Measurements from ENCODE around the gene PPM1A.

PPM1A gene

DNA sequence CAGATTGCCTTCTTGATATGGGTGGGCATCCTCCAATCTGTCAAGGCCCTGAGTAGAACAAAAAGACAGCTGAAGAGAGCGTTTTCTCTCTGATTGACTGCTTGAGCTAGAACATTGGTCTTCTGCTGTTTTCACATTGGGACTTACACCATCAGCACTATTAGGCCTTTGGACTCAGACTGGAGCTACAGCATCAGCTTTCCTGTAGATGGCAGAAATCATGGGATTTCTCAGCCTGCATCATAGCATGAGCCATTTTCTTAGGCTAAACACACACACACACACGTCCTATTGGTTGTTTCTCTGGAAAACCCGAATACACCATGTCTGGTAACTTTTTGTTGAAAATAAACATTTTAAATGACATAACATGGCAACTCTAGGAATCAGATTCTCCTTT lies 15.8 kb upstream of the PPM1A start:
- Histone ChIP-seq H3K36me3 (ENCODE audit: control insufficient read depth in 2 of 2, insufficient read depth in 1 of 2, low read length in 2 of 2) (no peaks in the 10 kb centered on the region), H3K9me3 (ENCODE audit: control insufficient read depth, insufficient read depth, low read depth, low read length) (no peaks in the 10 kb centered on the region), H3K4me3 (ENCODE audit: low read depth, low read length) (no peak overlapping the region), H3K27ac (ENCODE audit: extremely low read depth, low read depth, low read length) (no peak overlapping the region), H3K4me1 (ENCODE audit: control insufficient read depth, insufficient read depth, low read length) (no peaks in the 10 kb centered on the region)
- ChIA-PET CTCF (no interaction called here), POLR2A (interaction anchor here (1.3 kb wide), 1 partner anchor 15 kb away, joined by 4 read pairs; the partner anchor contains the start of gene PPM1A)
- TF ChIP-seq, protein P1, sequence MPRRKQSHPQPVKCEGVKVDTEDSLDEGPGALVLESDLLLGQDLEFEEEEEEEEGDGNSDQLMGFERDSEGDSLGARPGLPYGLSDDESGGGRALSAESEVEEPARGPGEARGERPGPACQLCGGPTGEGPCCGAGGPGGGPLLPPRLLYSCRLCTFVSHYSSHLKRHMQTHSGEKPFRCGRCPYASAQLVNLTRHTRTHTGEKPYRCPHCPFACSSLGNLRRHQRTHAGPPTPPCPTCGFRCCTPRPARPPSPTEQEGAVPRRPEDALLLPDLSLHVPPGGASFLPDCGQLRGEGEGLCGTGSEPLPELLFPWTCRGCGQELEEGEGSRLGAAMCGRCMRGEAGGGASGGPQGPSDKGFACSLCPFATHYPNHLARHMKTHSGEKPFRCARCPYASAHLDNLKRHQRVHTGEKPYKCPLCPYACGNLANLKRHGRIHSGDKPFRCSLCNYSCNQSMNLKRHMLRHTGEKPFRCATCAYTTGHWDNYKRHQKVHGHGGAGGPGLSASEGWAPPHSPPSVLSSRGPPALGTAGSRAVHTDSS (tag by site-specific recombination; IDR thresholded peaks at IDR 0.05): no peak
- TF ChIP-seq ZNF221 (tag by site-specific recombination; IDR thresholded peaks at IDR 0.05; ENCODE audit: borderline replicate concordance) (no peak), ZNF585B (tag by site-specific recombination; IDR thresholded peaks at IDR 0.05) (no peak), HOXD13 (CRISPR knock-in tag; IDR thresholded peaks at IDR 0.05; ENCODE audit: borderline replicate concordance) (no peak), ZNF660 (tag by site-specific recombination; IDR thresholded peaks at IDR 0.05) (no peak), KLF1 (tag by site-specific recombination; IDR thresholded peaks at IDR 0.05) (no peak), ZNF792 (tag by site-specific recombination; IDR thresholded peaks at IDR 0.05) (no peak), ZNF529 (tag by site-specific recombination; IDR thresholded peaks at IDR 0.05; ENCODE audit: insufficient replicate concordance) (no peak), MEIS1 (CRISPR knock-in tag; IDR thresholded peaks at IDR 0.05; ENCODE audit: borderline replicate concordance) (no peak), SP3 (tag by site-specific recombination; IDR thresholded peaks at IDR 0.05) (no peak), ZNF37A (tag by site-specific recombination; IDR thresholded peaks at IDR 0.05) (no peak)
- TF ChIP-seq, protein P2, sequence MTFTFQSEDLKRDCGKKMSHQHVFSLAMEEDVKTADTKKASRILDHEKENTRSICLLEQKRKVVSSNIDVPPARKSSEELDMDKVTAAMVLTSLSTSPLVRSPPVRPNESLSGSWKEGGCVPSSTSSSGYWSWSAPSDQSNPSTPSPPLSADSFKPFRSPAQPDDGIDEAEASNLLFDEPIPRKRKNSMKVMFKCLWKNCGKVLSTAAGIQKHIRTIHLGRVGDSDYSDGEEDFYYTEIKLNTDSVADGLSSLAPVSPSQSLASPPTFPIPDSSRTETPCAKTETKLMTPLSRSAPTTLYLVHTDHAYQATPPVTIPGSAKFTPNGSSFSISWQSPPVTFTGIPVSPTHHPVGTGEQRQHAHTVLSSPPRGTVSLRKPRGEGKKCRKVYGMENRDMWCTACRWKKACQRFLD (tag by site-specific recombination; IDR thresholded peaks at IDR 0.05): no peak
- TF ChIP-seq, protein P3, sequence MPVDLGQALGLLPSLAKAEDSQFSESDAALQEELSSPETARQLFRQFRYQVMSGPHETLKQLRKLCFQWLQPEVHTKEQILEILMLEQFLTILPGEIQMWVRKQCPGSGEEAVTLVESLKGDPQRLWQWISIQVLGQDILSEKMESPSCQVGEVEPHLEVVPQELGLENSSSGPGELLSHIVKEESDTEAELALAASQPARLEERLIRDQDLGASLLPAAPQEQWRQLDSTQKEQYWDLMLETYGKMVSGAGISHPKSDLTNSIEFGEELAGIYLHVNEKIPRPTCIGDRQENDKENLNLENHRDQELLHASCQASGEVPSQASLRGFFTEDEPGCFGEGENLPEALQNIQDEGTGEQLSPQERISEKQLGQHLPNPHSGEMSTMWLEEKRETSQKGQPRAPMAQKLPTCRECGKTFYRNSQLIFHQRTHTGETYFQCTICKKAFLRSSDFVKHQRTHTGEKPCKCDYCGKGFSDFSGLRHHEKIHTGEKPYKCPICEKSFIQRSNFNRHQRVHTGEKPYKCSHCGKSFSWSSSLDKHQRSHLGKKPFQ (tag by site-specific recombination; IDR thresholded peaks at IDR 0.05): no peak
- TF ChIP-seq, protein P4, sequence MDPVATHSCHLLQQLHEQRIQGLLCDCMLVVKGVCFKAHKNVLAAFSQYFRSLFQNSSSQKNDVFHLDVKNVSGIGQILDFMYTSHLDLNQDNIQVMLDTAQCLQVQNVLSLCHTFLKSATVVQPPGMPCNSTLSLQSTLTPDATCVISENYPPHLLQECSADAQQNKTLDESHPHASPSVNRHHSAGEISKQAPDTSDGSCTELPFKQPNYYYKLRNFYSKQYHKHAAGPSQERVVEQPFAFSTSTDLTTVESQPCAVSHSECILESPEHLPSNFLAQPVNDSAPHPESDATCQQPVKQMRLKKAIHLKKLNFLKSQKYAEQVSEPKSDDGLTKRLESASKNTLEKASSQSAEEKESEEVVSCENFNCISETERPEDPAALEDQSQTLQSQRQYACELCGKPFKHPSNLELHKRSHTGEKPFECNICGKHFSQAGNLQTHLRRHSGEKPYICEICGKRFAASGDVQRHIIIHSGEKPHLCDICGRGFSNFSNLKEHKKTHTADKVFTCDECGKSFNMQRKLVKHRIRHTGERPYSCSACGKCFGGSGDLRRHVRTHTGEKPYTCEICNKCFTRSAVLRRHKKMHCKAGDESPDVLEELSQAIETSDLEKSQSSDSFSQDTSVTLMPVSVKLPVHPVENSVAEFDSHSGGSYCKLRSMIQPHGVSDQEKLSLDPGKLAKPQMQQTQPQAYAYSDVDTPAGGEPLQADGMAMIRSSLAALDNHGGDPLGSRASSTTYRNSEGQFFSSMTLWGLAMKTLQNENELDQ (tag by site-specific recombination; IDR thresholded peaks at IDR 0.05; ENCODE audit: low read depth): no peak

DNA sequence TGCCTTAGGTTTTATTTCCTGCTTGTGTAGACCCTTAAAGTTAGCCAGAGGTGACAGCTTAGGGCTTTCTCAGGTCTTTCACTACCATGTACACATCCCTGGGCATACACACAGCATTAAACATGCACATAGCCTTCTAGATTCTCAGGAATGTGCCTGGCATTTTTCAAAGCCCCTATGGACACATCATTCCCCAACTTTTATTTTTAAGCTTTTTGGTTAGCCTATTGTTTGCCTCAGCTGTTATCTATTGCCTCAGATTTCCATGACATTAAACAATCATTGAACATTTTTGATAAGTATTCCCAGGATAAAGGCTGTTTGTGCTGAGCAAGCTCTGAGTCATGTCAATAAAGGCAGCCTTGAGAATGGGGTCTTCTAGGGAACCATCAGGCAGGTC lies 15.1 kb upstream of the PPM1A start:
- no peak overlapping the region for H3K4me3 ChIP-seq (ENCODE audit: low read depth, low read length)
- ChIA-PET CTCF (no interaction called here), POLR2A (interaction anchor here (1.3 kb wide), 1 partner anchor 15 kb away, joined by 4 read pairs; the partner anchor contains the start of gene PPM1A)
- no peak overlapping the region for H3K27ac ChIP-seq (ENCODE audit: extremely low read depth, low read depth, low read length)
- H3K36me3 ChIP-seq (ENCODE audit: control insufficient read depth in 2 of 2, insufficient read depth in 1 of 2, low read length in 2 of 2): no peaks in the 10 kb centered on the region
- H3K9me3 ChIP-seq (ENCODE audit: control insufficient read depth, insufficient read depth, low read depth, low read length): no peaks in the 10 kb centered on the region
- TF ChIP-seq ZNF501 (tag by site-specific recombination; IDR thresholded peaks at IDR 0.05) (no peak), ZNF473 (tag by site-specific recombination; IDR thresholded peaks at IDR 0.05) (no peak), ZNF610 (tag by site-specific recombination; IDR thresholded peaks at IDR 0.05; ENCODE audit: borderline replicate concordance) (no peak), YY2 (tag by site-specific recombination; IDR thresholded peaks at IDR 0.05) (no peak), SCRT2 (tag by site-specific recombination; IDR thresholded peaks at IDR 0.05) (no peak), ZNF23 (tag by site-specific recombination; IDR thresholded peaks at IDR 0.05; ENCODE audit: borderline replicate concordance) (no peak), ZBTB7A (tag by site-specific recombination; IDR thresholded peaks at IDR 0.05; ENCODE audit: low read depth) (no peak)
- TF ChIP-seq, protein P5, sequence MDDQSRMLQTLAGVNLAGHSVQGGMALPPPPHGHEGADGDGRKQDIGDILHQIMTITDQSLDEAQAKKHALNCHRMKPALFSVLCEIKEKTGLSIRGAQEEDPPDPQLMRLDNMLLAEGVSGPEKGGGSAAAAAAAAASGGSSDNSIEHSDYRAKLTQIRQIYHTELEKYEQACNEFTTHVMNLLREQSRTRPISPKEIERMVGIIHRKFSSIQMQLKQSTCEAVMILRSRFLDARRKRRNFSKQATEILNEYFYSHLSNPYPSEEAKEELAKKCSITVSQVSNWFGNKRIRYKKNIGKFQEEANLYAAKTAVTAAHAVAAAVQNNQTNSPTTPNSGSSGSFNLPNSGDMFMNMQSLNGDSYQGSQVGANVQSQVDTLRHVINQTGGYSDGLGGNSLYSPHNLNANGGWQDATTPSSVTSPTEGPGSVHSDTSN (CRISPR knock-in tag; IDR thresholded peaks at IDR 0.05): no peak
- TF ChIP-seq, protein P6, sequence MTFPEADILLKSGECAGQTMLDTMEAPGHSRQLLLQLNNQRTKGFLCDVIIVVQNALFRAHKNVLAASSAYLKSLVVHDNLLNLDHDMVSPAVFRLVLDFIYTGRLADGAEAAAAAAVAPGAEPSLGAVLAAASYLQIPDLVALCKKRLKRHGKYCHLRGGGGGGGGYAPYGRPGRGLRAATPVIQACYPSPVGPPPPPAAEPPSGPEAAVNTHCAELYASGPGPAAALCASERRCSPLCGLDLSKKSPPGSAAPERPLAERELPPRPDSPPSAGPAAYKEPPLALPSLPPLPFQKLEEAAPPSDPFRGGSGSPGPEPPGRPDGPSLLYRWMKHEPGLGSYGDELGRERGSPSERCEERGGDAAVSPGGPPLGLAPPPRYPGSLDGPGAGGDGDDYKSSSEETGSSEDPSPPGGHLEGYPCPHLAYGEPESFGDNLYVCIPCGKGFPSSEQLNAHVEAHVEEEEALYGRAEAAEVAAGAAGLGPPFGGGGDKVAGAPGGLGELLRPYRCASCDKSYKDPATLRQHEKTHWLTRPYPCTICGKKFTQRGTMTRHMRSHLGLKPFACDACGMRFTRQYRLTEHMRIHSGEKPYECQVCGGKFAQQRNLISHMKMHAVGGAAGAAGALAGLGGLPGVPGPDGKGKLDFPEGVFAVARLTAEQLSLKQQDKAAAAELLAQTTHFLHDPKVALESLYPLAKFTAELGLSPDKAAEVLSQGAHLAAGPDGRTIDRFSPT (tag by site-specific recombination; IDR thresholded peaks at IDR 0.05): no peak
- TF ChIP-seq, protein P7, sequence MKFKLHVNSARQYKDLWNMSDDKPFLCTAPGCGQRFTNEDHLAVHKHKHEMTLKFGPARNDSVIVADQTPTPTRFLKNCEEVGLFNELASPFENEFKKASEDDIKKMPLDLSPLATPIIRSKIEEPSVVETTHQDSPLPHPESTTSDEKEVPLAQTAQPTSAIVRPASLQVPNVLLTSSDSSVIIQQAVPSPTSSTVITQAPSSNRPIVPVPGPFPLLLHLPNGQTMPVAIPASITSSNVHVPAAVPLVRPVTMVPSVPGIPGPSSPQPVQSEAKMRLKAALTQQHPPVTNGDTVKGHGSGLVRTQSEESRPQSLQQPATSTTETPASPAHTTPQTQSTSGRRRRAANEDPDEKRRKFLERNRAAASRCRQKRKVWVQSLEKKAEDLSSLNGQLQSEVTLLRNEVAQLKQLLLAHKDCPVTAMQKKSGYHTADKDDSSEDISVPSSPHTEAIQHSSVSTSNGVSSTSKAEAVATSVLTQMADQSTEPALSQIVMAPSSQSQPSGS (tag by site-specific recombination; IDR thresholded peaks at IDR 0.05; ENCODE audit: low read depth): no peak
- no peaks in the 10 kb centered on the region for H3K4me1 ChIP-seq (ENCODE audit: control insufficient read depth, insufficient read depth, low read length)

Data from HEK293 (cell line).